SKM-1 (cell line): Measurements from ENCODE around the gene RPTOR.

Experiments
- DNase-seq: peaks from one replicate; lab custom pipeline; 2025; ENCODE audit not compliant: unreplicated experiment; lab: John Stamatoyannopoulos, UW

Gene RPTOR

DNA sequence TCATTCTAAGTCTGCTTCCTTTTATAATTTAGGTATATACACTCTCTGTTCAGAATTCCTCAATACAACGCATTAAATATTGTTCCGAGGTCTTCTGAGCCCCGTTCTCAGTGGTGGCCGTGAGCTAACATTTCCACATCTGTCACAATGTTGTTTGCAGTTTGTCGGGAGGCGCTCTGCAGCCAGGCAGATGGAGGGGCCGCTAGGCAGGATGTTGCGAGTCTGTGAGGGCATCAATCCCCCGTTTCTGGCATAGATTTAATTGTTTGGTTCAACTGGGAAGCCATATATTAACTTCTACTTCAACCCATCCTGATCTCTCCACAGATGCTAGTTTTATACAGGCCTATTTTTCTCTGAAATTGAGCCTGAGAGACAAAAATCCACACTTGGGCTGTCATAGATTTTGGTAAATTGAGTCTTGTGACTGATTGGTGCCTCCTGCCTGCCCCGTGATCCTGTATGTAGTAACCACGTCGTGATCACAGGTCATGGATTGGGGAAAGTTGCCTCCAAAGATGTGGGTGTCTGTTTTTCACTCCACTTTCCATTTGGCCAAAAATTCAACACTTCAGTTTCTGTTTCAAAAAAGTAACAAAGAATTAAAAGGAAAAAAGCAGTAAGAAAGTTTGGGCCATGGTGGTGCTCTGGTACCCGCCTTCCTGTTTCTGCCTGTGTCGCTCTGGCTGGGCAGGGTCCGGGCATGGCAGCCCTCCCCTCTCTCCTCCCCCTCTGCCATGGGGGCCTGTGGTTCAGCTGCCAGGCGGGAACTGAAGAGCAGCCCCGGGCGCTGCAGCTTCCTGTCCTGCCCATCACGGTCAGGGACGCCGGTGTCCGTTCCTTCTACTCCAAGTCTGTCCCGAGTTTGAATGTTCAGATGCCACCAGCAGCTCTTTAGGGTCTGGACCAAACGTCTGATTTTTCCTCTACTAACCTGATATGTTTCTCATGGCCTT is 41.5 kb downstream of the RPTOR start:
- DNase-seq = no peak

DNA sequence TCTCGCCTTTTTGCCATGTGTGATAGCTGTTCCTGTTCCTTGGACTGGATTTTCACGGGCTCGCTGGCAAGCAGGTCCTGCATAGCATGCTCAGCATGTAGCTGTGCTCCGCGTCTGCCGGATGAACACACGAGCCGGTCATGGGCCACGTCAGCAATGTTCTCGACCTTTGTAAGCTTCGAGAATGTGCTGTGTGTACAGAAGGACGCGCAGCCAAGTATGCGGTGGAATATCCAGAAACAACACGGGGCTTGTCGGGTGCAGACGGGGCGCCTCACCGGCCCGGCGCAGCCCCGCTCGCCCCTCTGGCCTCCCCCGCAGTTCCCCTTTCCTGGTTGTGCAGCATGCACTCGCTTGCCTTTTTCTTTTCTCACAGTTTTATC is 42.2 kb downstream of the RPTOR start:
- no peak for DNase-seq

- DNase-seq = no peak
Measured at GRCh38 chr17:80588702-80589383, 44.2 kb downstream of the RPTOR start.

DNA sequence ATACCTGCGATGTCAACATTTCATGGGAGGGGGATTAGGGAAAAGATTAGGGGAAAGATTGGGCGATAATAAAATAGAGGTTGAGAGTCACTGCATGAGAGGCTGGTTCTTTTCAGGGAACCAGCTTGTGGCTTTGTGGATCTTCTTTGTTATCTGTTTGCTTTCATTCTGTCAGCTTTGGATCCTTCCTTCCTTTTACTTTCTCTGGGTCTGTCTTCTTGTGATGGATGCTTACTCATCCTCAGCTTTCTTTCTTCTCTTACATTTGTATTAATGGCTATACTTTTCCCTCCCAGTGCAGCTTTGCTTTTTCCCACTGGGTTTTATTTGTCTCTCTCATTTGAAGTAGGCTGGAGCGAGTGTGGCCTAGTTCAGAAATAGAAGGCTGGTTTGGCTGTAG is 47.1 kb downstream of the RPTOR start:
- no peak for DNase-seq

DNA sequence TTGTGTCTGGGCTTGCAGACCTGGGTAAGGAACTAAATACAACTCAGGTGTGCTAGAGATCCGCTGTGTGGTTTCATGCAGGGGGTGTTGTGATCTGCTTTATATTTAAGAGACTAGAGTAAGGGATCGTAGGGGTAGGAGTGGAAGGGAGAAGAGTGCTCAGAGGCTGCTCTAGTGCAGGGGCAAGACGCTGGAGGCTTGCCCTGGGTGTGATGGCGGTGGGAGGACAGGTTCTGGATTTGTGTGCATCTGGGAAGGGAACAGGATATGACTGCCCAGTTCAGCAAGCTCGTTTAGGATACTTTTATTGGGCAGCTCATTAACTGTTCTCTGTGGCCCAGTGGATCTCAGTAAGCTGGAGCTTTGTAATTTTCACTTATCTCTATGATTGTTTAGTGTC is 47.6 kb downstream of the RPTOR start:
- DNase-seq = no peak

DNA sequence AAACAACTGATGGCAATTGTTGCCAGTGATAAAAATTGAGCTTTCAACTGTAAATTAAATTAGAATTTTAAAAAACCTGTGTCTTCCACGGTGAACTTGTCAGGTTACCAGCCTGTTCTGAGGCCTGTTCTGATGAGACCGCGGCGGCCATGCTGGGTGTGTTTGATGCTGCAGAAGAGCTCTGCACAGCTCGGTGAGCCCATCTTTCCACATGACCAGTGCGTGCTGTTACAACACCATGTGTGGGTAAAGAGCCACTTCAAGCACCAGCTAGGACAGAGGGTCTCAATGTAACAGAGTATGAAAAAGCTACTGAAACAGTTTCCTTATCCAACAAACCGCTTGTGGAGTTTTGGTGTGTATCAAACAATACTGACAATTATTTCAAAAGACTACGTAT is 48.5 kb downstream of the RPTOR start:
- no peak for DNase-seq

DNA sequence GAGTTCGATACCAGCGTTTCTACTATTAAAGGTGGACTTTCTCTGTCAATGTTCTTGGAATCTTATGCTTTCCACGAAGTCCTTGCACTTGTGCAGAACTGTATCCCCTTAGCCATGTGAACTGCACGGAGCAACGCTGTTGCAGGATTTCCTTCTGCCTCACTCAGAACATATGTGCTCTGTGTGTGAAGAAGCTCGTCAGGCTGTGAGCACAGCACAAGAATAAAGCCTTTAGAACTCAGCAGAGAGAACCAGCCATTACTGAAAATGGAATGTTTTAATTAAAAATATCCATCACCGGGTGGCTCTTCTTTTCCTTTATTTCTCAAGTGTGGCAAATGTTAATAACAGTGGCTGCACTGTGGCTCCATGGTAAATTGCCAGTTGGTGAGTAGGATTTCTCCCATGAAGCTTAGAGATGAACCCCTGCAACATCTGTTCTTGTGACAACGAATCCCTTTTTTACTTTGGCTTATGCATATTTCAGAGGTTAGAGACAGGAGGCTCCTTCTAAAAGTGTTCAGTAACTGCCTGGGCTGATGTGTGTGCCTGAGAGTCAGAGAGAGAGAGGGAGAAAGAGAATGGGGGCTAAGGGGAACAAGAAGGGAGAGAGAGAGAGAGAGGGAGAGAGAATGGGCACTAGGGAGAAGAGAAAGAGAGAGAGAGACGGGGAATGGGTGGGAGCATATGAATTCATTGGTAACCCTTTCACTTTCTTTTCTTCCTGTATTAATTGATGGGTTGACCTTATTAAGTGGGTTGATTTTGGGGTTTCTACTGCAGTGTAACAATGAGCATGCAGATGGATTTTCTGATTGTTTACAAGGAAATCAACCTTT is 50.0 kb downstream of the RPTOR start:
- DNase-seq = no peak

- no peak for DNase-seq
Measured at GRCh38 chr17:80596760-80597608, 52.3 kb downstream of the RPTOR start.

- DNase-seq = no peak
Measured at GRCh38 chr17:80598813-80599545, 54.3 kb downstream of the RPTOR start.

GRCh38 chr17:80599546-80600305 is 55.1 kb downstream of the RPTOR start:
- DNase-seq = no peak

GRCh38 chr17:80601146-80601545 is 56.5 kb downstream of the RPTOR start:
- DNase-seq = no peak

DNA sequence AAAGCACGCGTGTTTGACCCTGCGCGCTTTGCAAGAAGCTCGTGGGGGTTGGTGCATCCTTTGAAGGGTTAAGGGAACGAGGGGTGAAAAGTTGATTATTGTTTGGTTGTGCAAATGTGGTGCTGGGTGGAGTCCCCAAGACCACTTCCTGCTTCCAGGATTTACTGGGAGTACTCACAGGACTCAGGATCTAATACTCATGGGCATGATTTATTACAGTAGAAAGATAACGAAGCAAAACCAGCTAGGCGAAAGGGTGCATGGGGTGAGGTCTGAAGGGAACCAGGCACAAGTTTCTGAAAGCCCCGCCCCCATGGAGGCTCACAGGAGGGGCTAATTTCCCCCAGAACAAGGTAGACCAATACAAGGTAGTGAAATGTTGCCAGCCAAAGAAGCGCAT is 58.8 kb downstream of the RPTOR start:
- DNase-seq = no peak

GRCh38 chr17:80604009-80604669 is 59.5 kb downstream of the RPTOR start:
- peak; percentile 43 for DNase-seq

GRCh38 chr17:80604670-80605010 is 60.0 kb downstream of the RPTOR start:
- DNase-seq = no peak

DNA sequence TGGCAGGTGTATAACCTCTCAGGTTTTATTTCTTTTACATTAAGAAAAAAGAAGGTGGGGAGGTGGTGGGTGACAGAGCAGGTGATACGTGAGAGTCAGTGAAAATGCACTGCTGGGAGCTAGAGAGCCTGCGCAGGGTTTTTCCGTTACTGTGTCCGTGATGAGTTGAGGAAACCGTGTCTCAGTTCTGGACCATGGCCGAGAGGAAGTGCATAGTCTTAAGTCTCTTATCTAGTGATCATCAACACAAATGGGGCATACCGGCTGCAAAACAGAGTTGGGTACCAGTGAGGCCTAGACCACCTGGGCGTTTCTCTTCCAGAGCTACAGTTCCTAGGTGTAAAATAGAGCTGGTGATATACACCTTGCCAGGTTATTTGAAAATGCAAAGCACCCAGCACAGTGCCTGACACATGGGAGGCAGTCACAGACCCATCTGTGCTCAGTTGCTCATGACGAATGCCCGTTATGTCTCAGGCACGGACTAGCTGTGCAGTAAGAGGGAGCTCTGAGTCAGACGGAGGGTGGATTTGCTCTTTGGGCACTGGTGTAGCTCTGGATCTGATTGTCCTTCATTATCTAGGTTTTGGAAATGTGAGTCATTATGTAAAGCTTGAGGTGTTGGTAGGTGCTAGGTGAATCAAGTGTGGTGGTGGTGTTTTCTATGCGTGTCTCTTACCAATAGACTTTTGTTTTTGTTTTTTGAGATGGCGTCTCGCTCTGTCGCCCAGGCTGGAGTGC is 60.9 kb downstream of the RPTOR start:
- no peak for DNase-seq

GRCh38 chr17:80608326-80608725 is 63.7 kb downstream of the RPTOR start:
- no peak for DNase-seq

DNA sequence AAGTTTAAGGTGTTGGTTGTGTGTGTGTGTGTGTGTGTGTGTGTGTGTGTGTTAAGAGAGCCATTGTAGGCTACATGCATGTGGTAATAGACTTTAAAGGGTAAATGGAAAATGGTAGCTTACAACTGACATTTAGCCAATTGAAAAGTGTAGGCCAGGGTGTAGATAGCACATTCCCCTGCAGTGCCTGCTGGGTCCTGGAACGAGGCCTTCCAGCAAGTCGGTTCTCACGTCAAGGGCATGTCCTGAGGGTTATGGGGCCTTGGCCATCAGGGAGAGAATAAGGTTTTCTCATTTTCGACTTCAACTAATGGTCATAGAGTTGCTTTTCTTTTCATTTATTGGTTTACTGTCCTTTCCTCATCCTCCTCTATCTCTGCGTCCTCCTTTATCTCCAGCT is 65.1 kb downstream of the RPTOR start:
- DNase-seq = no peak

DNA sequence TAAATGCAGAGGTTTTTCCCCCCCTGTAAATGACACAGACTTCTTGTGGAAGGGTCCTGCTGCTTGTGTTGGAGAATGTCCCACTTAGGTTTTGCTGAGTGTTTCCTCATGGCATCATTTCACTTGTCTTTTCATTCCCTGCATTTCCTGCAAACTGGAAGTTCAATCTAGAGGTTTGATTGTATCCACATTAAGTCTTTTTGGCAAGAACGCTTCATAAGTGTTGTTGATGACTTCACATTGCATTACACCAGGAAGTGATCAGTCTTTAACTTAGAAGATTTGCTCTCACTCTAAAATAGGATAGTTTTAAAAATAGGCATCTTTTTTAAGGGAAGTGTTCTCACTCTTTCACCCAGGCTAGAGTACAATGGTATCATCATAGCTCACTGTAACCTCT is 67.2 kb downstream of the RPTOR start:
- DNase-seq = no peak
